K562 (cell line): ENCODE measurements around the gene TCEAL9. TPM values are rescaled to one million over a fixed set of nuclear protein-coding genes. Genes with fewer than 3 reads are reported as not detected.

Source experiments
- ARNT ChIP-seq, 2 experiments: fragments of 450-650 bp; IDR thresholded peaks; 2 replicates each; pipeline ENCODE4 v1.6.1; 2016; ENCODE audit warnings: mild to moderate bottlenecking in 1 of 2
- FOXP4 ChIP-seq: sonication (generic); formaldehyde crosslinking; IDR thresholded peaks from 2 replicates; pipeline ENCODE4 v1.8.0; 2022; ENCODE audit warnings: mild to moderate bottlenecking, missing genetic modification reagents, borderline replicate concordance
- GATAD2A ChIP-seq: fragments of 450-650 bp; IDR thresholded peaks from 2 replicates; pipeline ENCODE4 v1.6.1; 2017
- NRF1 ChIP-seq, 2 experiments: fragments of 450-650 bp; IDR thresholded peaks in 1 of 2; conservative IDR thresholded peaks in 1 of 2; 2 replicates each; pipeline ENCODE4 v1.6.1; 2014; ENCODE audit warnings: mild to moderate bottlenecking in 2 of 2
- POLR2B ChIP-seq: fragments of 450-650 bp; IDR thresholded peaks from 2 replicates; pipeline ENCODE4 v1.6.1; 2018; ENCODE audit warnings: low read depth; ENCODE audit not compliant: partially characterized antibody
- PPARD ChIP-seq: fragments of 250-450 bp; sonication (Bioruptor Pico); IDR thresholded peaks from 2 replicates; pipeline ENCODE4 v1.8.0; 2022; ENCODE audit warnings: inconsistent platforms, mild to moderate bottlenecking, moderate library complexity
- TEAD2 ChIP-seq: fragments of 450-650 bp; IDR thresholded peaks from 2 replicates; pipeline ENCODE4 v1.6.1; 2016; ENCODE audit warnings: missing genetic modification characterization, control low read depth, missing compliant biosample characterization
- ZMIZ1 ChIP-seq, 2 experiments: fragments of 150-350 bp in 1 of 2; IDR thresholded peaks; 2 replicates each; pipeline ENCODE4 v1.6.1; 2012 to 2016; ENCODE audit warnings: low read depth in 2 of 2, low read length in 2 of 2, mild to moderate bottlenecking in 1 of 2, moderate library complexity in 1 of 2
- ZNF655 ChIP-seq: fragments of 250-450 bp; sonication (Bioruptor Pico); IDR thresholded peaks from 2 replicates; pipeline ENCODE4 v1.5.0; 2021
- ZNF740 ChIP-seq, 3 experiments: fragments of 200-800 bp in 1 of 3; sonication (Bioruptor generic) in 1 of 3; sonication (generic) in 1 of 3; formaldehyde crosslinking in 1 of 3; IDR thresholded peaks; 2 replicates each; pipeline versions ENCODE4 v1.6.1 to v1.8.0; 2016 to 2022; ENCODE audit warnings: mild to moderate bottlenecking in 2 of 3, missing compliant biosample characterization in 2 of 3, missing genetic modification characterization in 2 of 3, missing genetic modification reagents in 1 of 3
- polyA plus RNA-seq, 8 experiments: library from polyadenylated mRNA; depleted of rRNA in 4 of 8; stranded (reverse) in 5 of 8; unstranded in 3 of 8; fragments of >200 nt; fragmentation: Nextera tagmentation in 2 of 8; fragmentation: Illumina TruSeq in 1 of 8; extraction: Ambion mirVana in 2 of 8; extraction: Trizol in 1 of 8; gene quantifications; 2 replicates each; pipeline versions ENCODE4 v1.2.1 to v1.2.3, GENCODE V29; 2011 to 2014; ENCODE audit warnings: inconsistent platforms in 1 of 8, missing spikeins in 1 of 8
- total RNA-seq, 7 experiments: library from RNA; depleted of rRNA in 6 of 7; stranded (reverse); fragments of >200 nt in 6 of 7; fragmentation: Illumina TruSeq in 2 of 7; extraction: Trizol in 2 of 7; gene quantifications; 2 replicates each; pipeline versions ENCODE4 v1.2.1 to v1.2.3, GENCODE V29; 2011 to 2021; ENCODE audit warnings: low replicate concordance in 1 of 7
- TF ChIP-seq, protein P1 (sequence below), 3 experiments: IDR thresholded peaks in 2 of 3; conservative IDR thresholded peaks in 1 of 3; 2 replicates each; pipeline ENCODE4 v1.5.1; 2011 to 2012; ENCODE audit warnings: low read length in 3 of 3, mild to moderate bottlenecking in 3 of 3, control low read depth in 2 of 3, improper control_type of control experiment in 1 of 3, inconsistent platforms in 1 of 3, low read depth in 1 of 3, mixed read lengths in 1 of 3, moderate library complexity in 1 of 3; ENCODE audit not compliant: insufficient read depth in 2 of 3
- TF ChIP-seq, protein P2 (sequence below): fragments of 250-450 bp; sonication (Bioruptor Pico); IDR thresholded peaks from 2 replicates; pipeline ENCODE4 v1.8.0; 2021; ENCODE audit warnings: moderate library complexity, mild to moderate bottlenecking, inconsistent platforms
- TF ChIP-seq, protein P3 (sequence below): fragments of 150-350 bp; conservative IDR thresholded peaks from 2 replicates; pipeline ENCODE4 v1.6.1; 2014; ENCODE audit warnings: low read length

Gene TCEAL9
- total and polyA plus RNA-seq, 9 of the 15 experiments (the other 6 are each of a cell fraction or from before 2014, with no cell fraction given), result 16.2 to 106 (median 69.6) TPM

- TF ChIP-seq PPARD (CRISPR knock-in tag), result no peak
- peak; percentile 31 for TF ChIP-seq POLR2B
- TF ChIP-seq, protein P1, sequence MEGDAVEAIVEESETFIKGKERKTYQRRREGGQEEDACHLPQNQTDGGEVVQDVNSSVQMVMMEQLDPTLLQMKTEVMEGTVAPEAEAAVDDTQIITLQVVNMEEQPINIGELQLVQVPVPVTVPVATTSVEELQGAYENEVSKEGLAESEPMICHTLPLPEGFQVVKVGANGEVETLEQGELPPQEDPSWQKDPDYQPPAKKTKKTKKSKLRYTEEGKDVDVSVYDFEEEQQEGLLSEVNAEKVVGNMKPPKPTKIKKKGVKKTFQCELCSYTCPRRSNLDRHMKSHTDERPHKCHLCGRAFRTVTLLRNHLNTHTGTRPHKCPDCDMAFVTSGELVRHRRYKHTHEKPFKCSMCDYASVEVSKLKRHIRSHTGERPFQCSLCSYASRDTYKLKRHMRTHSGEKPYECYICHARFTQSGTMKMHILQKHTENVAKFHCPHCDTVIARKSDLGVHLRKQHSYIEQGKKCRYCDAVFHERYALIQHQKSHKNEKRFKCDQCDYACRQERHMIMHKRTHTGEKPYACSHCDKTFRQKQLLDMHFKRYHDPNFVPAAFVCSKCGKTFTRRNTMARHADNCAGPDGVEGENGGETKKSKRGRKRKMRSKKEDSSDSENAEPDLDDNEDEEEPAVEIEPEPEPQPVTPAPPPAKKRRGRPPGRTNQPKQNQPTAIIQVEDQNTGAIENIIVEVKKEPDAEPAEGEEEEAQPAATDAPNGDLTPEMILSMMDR (IDR thresholded peaks at IDR 0.05 in 2 of 3, conservative IDR thresholded peaks at IDR 0.05 in 1 of 3; ENCODE audit: insufficient read depth in 2 of 3, low read depth in 1 of 3, low read length in 3 of 3), result no peak
- no peak for TF ChIP-seq ZNF655
- TF ChIP-seq, protein P2, sequence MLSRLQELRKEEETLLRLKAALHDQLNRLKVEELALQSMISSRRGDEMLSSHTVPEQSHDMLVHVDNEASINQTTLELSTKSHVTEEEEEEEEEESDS (CRISPR knock-in tag), result no peak
- no peak for TF ChIP-seq ARNT (IDR thresholded peaks at IDR 0.05)
- no peak for TF ChIP-seq ZMIZ1 (IDR thresholded peaks at IDR 0.05; ENCODE audit: low read depth in 2 of 2, low read length in 2 of 2)
- TF ChIP-seq ZNF740 (CRISPR knock-in tag; IDR thresholded peaks at IDR 0.05), result peak; percentile 59
- TF ChIP-seq ZNF740 (tag; IDR thresholded peaks at IDR 0.05), result peak in 1 of 2 experiments; percentile 67; a peak in 1 of 4 replicates
- TF ChIP-seq, protein P3, sequence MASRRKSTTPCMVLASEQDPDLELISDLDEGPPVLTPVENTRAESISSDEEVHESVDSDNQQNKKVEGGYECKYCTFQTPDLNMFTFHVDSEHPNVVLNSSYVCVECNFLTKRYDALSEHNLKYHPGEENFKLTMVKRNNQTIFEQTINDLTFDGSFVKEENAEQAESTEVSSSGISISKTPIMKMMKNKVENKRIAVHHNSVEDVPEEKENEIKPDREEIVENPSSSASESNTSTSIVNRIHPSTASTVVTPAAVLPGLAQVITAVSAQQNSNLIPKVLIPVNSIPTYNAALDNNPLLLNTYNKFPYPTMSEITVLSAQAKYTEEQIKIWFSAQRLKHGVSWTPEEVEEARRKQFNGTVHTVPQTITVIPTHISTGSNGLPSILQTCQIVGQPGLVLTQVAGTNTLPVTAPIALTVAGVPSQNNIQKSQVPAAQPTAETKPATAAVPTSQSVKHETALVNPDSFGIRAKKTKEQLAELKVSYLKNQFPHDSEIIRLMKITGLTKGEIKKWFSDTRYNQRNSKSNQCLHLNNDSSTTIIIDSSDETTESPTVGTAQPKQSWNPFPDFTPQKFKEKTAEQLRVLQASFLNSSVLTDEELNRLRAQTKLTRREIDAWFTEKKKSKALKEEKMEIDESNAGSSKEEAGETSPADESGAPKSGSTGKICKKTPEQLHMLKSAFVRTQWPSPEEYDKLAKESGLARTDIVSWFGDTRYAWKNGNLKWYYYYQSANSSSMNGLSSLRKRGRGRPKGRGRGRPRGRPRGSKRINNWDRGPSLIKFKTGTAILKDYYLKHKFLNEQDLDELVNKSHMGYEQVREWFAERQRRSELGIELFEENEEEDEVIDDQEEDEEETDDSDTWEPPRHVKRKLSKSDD, result no peak
- TF ChIP-seq FOXP4 (CRISPR knock-in tag), result no peak
- TF ChIP-seq NRF1 (conservative IDR thresholded peaks at IDR 0.05 in 1 of 2, IDR thresholded peaks at IDR 0.05 in 1 of 2), result no peak
- TF ChIP-seq GATAD2A, result no peak
- no peak for TF ChIP-seq TEAD2 (tag)
Measured at GRCh38 chrX:103356130-103356798, at the start of gene TCEAL9 (continued).
